ENCODE data around the gene TIMM17A. TPM values are rescaled to one million over a fixed set of nuclear protein-coding genes. Genes with fewer than 3 reads are reported as not detected.

The TIMM17A gene
- 100 to 1,000 TPM in 1 of 4 donors, 10 to 100 TPM in 3; 45.4 to 132 (median 68.4) TPM for total RNA-seq
- 100 to 1,000 TPM in 2 of 3 donors, 10 to 100 TPM in 1; 79.6 to 176 (median 163) TPM for polyA plus RNA-seq
- long read RNA-seq, donor 1, transcript TIMM17A-201 (6 exons, 1,659 nt), result major isoform, 25 of 30 reads
- long read RNA-seq, donor 1, partial matches to known transcripts, result 4 of 30 reads
- long read RNA-seq, donor 1, other reads (novel, unspliced or antisense), result 1 of 30 reads
- long read RNA-seq, donor 2, transcript TIMM17A-201 (6 exons, 1,659 nt), result major isoform, 59 of 80 reads
- long read RNA-seq, donor 2, partial matches to known transcripts, result 8 of 80 reads
- long read RNA-seq, donor 2, other reads (novel, unspliced or antisense), result 10 of 80 reads

GRCh38 chr1:201955009-201955728 is at the start of gene TIMM17A:
Gene TIMM17A, plus strand, starts transcription at chr1:201955503. Its CDS starts 24 bp downstream, at chr1:201955527.
- 1% methylated on average over 43 of the region's 43 CpGs for WGBS, 3 donors
- Histone ChIP-seq H3K27me3 (ENCODE audit: insufficient read depth in 3 of 3, low read length in 2 of 3) (no peaks in the 10 kb centered on the region), H3K36me3 (ENCODE audit: insufficient read depth in 1 of 2, low read depth in 1 of 2) (peaks cover 4 to 34% of the 10 kb centered on the region in 2 donors), H3K27ac (peak within 1 kb of the TSS; percentile 86), H3K4me1 (peaks cover 6% of the 10 kb centered on the region), H3K4me3 (peak within 1 kb of the TSS; percentile 77), H3K9me3 (no peaks in the 10 kb centered on the region)
- no peak for TF ChIP-seq CTCF (IDR thresholded peaks at IDR 0.05)
- ATAC-seq, result peak; percentile 100
- peak; percentile 97 to 98 for DNase-seq
- intact Hi-C loops (cut with DNase I), result loop anchor here (5.0 kb wide), 1 partner anchor 58 kb away; no protein-coding TSS in a partner anchor

- peak overlapping the region; percentile 75 for H3K27ac ChIP-seq
- no peaks in the 10 kb centered on the region for H3K9me3 ChIP-seq
- H3K4me1 ChIP-seq, result peaks cover 47% of the 10 kb centered on the region
- ATAC-seq (peak; percentile 42 to 54 (median 45)), DNase-seq (peak in 1 of 2 donors; percentile 45)
- no peak overlapping the region for H3K4me3 ChIP-seq
- no peaks in the 10 kb centered on the region for H3K36me3 ChIP-seq (ENCODE audit: insufficient read depth in 1 of 2, low read depth in 1 of 2)
- intact Hi-C loops (cut with DNase I), result no loop called here
- TF ChIP-seq CTCF (IDR thresholded peaks at IDR 0.05), result no peak
- no peaks in the 10 kb centered on the region for H3K27me3 ChIP-seq (ENCODE audit: insufficient read depth in 3 of 3, low read length in 2 of 3)
- WGBS, 3 donors, result 50 to 73% (median 65%) methylated on average over 3 of the region's 3 CpGs
Measured at GRCh38 chr1:201906336-201906735, 49.0 kb upstream of the TIMM17A start.

- no peaks in the 10 kb centered on the region for H3K9me3 ChIP-seq
- H3K27me3 ChIP-seq (ENCODE audit: insufficient read depth in 3 of 3, low read length in 2 of 3), result no peaks in the 10 kb centered on the region
- intact Hi-C loops (cut with DNase I), result no loop called here
- TF ChIP-seq CTCF (IDR thresholded peaks at IDR 0.05), result no peak
- peaks cover 44% of the 10 kb centered on the region for H3K4me1 ChIP-seq
- ATAC-seq (no peak), DNase-seq (peak in 1 of 2 donors; percentile 15)
- H3K27ac ChIP-seq, result peak overlapping the region; percentile 75
- H3K4me3 ChIP-seq, result no peak overlapping the region
- 60 to 93% (median 64%) methylated on average over 6 of the region's 6 CpGs for whole genome bisulfite sequencing, 3 donors
- peaks cover 0 to 1% of the 10 kb centered on the region in 2 donors for H3K36me3 ChIP-seq (ENCODE audit: insufficient read depth in 1 of 2, low read depth in 1 of 2)
Measured at GRCh38 chr1:201907621-201908020, 47.7 kb upstream of the TIMM17A start.

- peaks cover 0 to 4% of the 10 kb centered on the region in 2 donors for H3K36me3 ChIP-seq (ENCODE audit: insufficient read depth in 1 of 2, low read depth in 1 of 2)
- WGBS, 3 donors, result 61 to 77% (median 66%) methylated on average over 4 of the region's 4 CpGs
- H3K27me3 ChIP-seq (ENCODE audit: insufficient read depth in 3 of 3, low read length in 2 of 3), result no peaks in the 10 kb centered on the region
- ATAC-seq, result no peak
- peak overlapping the region; percentile 2 for H3K27ac ChIP-seq
- no peaks in the 10 kb centered on the region for H3K9me3 ChIP-seq
- H3K4me3 ChIP-seq, result no peak overlapping the region
- H3K4me1 ChIP-seq, result peaks cover 27% of the 10 kb centered on the region
- no peak for DNase-seq
- intact Hi-C loops (cut with DNase I), result no loop called here
- TF ChIP-seq CTCF (IDR thresholded peaks at IDR 0.05), result no peak
Measured at GRCh38 chr1:201911826-201912571, 43.3 kb upstream of the TIMM17A start.

Measured in psoas muscle (tissue), 8 donors.